Adrenal gland (tissue), 19 donors: ENCODE data around the gene IL4R. TPM values are rescaled to one million over a fixed set of nuclear protein-coding genes. Genes with fewer than 3 reads are reported as not detected.
A peak's percentile ranks its signal among the peaks of the same experiment; 100 is the strongest.

Experiments
- DNase-seq, 7 donors: peaks; one replicate each; pipeline ENCODE4 v3.0.0-alpha.2; 2019 to 2020
- H3K27ac ChIP-seq, 5 donors: fragments of 200-600 bp; sonication (generic) in 4 of 5; 1 replicate in 3 of 5; 2 replicates in 2 of 5; pipeline versions ENCODE4 v1.5.1 to v1.8.0; 2016 to 2020; ENCODE audit warnings: mild to moderate bottlenecking in 1 of 5
- H3K27me3 ChIP-seq: fragments of 200-600 bp; 2 replicates; pipeline ENCODE4 v1.8.0; 2021
- H3K36me3 ChIP-seq, 2 donors: fragments of 200-600 bp; replicated peaks in 1 of 2; 1 replicate in 1 of 2; 2 replicates in 1 of 2; pipeline versions ENCODE4 v1.5.1 to v1.8.0; 2018 to 2022
- H3K4me1 ChIP-seq, 2 donors: fragments of 200-600 bp; replicated peaks in 1 of 2; 1 replicate in 1 of 2; 2 replicates in 1 of 2; pipeline versions ENCODE4 v1.5.1 to v1.8.0; 2018 to 2021
- H3K4me3 ChIP-seq, 4 donors: fragments of 200-600 bp; sonication (generic) in 3 of 4; one replicate each; pipeline ENCODE4 v1.5.1; 2016 to 2018
- H3K9me3 ChIP-seq, 3 donors: fragments of 200-600 bp; sonication (generic) in 1 of 3; replicated peaks in 1 of 3; 1 replicate in 2 of 3; 2 replicates in 1 of 3; pipeline versions ENCODE4 v1.5.1 to v1.8.0; 2016 to 2021
- POLR2A ChIP-seq, 2 donors: fragments of 450-650 bp; IDR thresholded peaks; one replicate each; pipeline ENCODE4 v1.6.1; 2017; ENCODE audit warnings: antibody characterized with exemption in 2 of 2, mild to moderate bottlenecking in 2 of 2, moderate library complexity in 1 of 2
- WGBS, 4 donors: extraction: QIAGEN DNeasy Blood & Tissue Kit in 2 of 4; methylation state at CpG; one replicate each; pipeline versions ENCODE4 v1.1.5 to v1.1.7; 2013 to 2017; 5-methylcytosine and 5-hydroxymethylcytosine counted together
- intact Hi-C, 2 donors: fragments of 100-400 bp; cut with DNase I; formaldehyde crosslinking; loops; one replicate each; pipeline versions ENCODE4 v1.14.1 to v1.15.0; 2022 to 2023
- long read RNA-seq, 10 donors: library from polyadenylated mRNA in 3 of 10; unstranded in 2 of 10; stranded (forward) in 1 of 10; transcript quantifications; one replicate each; pipeline ENCODE4 v2.0.0 and lab custom pipeline, GENCODE V29; 2021 to 2026
- polyA plus RNA-seq, 3 donors: library from polyadenylated mRNA; stranded (reverse); fragments of 200-250 nt in 2 of 3; fragments of 350-450 nt in 1 of 3; fragmentation: Illumina TruSeq in 1 of 3; extraction: RNeasy Lipid Tissue Mini Kit (QIAGEN cat#74804) in 1 of 3; gene quantifications; one replicate each; pipeline ENCODE4 v1.2.3, GENCODE V29; 2013 to 2014
- total RNA-seq, 9 donors: library from RNA; depleted of rRNA in 4 of 9; stranded (reverse); fragments of >200 nt in 4 of 9; fragments of 120-200 nt in 1 of 9; fragmentation: NEBNext Ultra II Directional in 1 of 9; extraction: Animal tissue kit (Norgen Biotek cat#: 25700) in 1 of 9; gene quantifications; one replicate each; pipeline versions ENCODE4 v1.1.0 to v1.2.4, GENCODE V29; 2013 to 2023
- TF ChIP-seq, protein P1 (sequence below), 6 experiments: fragments of 450-650 bp in 4 of 6; fragments of 200-600 bp in 2 of 6; sonication (generic) in 1 of 6; IDR thresholded peaks; 1 replicate in 5 of 6; 2 replicates in 1 of 6; pipeline versions ENCODE4 v1.5.1 to v1.8.0; 2016 to 2021; ENCODE audit warnings: antibody characterized with exemption in 6 of 6, mild to moderate bottlenecking in 2 of 6, moderate library complexity in 1 of 6
- donor health status: healthy with polysubstance abuse.
- donor health status: Bipolar disorder and iron deficiency.
- donor health status: DM: yes; HTN: yes; CAD: no.
- donor health status: DM: no; HTN: no; CAD: no.
- donor health status: DM: no; HTN: no; CAD: no.
- donor health status: DM: yes; HTN: yes; CAD: no.

Gene IL4R
- total RNA-seq (100 to 1,000 TPM in 3 of 9 donors, 10 to 100 TPM in 5, 1 to 10 TPM in 1; 3.1 to 142 (median 60.5) TPM), polyA plus RNA-seq (10 to 100 TPM; 25.6 to 46.7 (median 46.6) TPM)
- long read RNA-seq, donor 1: 0 reads
- long read RNA-seq, donor 2, partial matches to known transcripts: 0 of 1 reads
- long read RNA-seq, donor 2, other reads (novel, unspliced or antisense): 0 of 1 reads
- long read RNA-seq, donor 3, partial matches to known transcripts: 0 of 1 reads
- long read RNA-seq, donor 3, other reads (novel, unspliced or antisense): 0 of 1 reads
- long read RNA-seq, donor 4, partial matches to known transcripts: 0 of 11 reads
- long read RNA-seq, donor 4, other reads (novel, unspliced or antisense): 10 of 11 reads
- long read RNA-seq, donor 5, transcript IL4R-203 (10 exons, 3,539 nt): minor isoform, 18 of 150 reads
- long read RNA-seq, donor 5, transcript IL4R-202 (11 exons, 3,685 nt): major isoform, 51 of 150 reads
- long read RNA-seq, donor 5, partial matches to known transcripts: 18 of 150 reads
- long read RNA-seq, donor 5, other reads (novel, unspliced or antisense): 63 of 150 reads
- long read RNA-seq, donor 6, partial matches to known transcripts: 1 of 5 reads
- long read RNA-seq, donor 6, other reads (novel, unspliced or antisense): 4 of 5 reads
- long read RNA-seq, donor 7: 0 reads
- long read RNA-seq, donor 8, partial matches to known transcripts: 0 of 2 reads
- long read RNA-seq, donor 8, other reads (novel, unspliced or antisense): 0 of 2 reads
- long read RNA-seq, donor 9: 0 reads
- long read RNA-seq, donor 10: 0 reads

DNA sequence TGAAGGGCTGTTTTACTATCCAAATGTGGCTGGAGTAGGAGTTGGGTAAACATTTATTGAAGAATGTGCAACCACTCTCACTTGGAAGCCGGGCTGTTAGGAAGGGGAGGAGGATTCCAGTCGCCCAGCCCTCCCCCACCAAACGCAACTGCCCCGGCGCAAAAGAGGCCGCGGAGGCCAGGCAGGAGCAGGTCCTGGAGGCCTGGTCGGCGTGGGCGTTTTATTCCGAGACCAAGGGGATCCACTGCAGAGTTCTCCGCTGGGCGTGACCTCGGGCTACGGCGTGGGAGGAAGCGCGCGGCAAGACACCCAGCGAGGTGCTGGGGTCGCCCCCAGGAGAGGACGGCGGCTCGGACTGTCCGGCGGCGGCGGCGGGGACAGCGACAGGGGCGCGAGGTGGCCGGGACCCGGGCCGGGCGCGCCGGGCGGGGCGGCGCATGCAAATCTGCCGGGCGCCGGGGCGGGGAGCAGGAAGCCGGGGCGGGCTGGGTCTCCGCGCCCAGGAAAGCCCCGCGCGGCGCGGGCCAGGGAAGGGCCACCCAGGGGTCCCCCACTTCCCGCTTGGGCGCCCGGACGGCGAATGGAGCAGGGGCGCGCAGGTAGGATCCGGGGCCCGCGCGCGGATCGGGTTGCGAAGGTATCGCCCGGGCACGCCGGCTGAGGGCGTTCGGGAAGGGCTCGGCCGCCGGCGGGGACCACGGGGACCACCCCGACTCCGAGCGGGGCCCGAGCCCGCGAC, at the start of gene IL4R:
IL4R (plus strand) TSS at position 553 of the 739 bp plus-strand sequence. CDS start 26,230 bp downstream, outside the sequence.
- H3K9me3 ChIP-seq: no peaks in the 10 kb centered on the region
- TF ChIP-seq, protein P1, sequence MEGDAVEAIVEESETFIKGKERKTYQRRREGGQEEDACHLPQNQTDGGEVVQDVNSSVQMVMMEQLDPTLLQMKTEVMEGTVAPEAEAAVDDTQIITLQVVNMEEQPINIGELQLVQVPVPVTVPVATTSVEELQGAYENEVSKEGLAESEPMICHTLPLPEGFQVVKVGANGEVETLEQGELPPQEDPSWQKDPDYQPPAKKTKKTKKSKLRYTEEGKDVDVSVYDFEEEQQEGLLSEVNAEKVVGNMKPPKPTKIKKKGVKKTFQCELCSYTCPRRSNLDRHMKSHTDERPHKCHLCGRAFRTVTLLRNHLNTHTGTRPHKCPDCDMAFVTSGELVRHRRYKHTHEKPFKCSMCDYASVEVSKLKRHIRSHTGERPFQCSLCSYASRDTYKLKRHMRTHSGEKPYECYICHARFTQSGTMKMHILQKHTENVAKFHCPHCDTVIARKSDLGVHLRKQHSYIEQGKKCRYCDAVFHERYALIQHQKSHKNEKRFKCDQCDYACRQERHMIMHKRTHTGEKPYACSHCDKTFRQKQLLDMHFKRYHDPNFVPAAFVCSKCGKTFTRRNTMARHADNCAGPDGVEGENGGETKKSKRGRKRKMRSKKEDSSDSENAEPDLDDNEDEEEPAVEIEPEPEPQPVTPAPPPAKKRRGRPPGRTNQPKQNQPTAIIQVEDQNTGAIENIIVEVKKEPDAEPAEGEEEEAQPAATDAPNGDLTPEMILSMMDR (IDR thresholded peaks at IDR 0.05): no peak
- TF ChIP-seq POLR2A (IDR thresholded peaks at IDR 0.05): peak in 1 of 2 donors; percentile 69
- H3K27me3 ChIP-seq: no peaks in the 10 kb centered on the region
- 0 to 1% (median 0%) methylated on average over 7 to 85 of the region's 85 CpGs for WGBS, 4 donors
- H3K36me3 ChIP-seq: no peaks in the 10 kb centered on the region
- intact Hi-C loops: loop anchor here in 1 of 2 donors (10.0 kb wide), 1 partner anchor 79 kb away; no protein-coding TSS in a partner anchor
- peaks cover 39 to 43% of the 10 kb centered on the region in 2 donors for H3K4me1 ChIP-seq
- peak within 1 kb of the TSS; percentile 39 to 79 (median 56) for H3K4me3 ChIP-seq
- peak within 1 kb of the TSS; percentile 82 to 95 (median 90) for H3K27ac ChIP-seq
- DNase-seq: peak in 6 of 7 donors; percentile 77 to 88 (median 84)

DNA sequence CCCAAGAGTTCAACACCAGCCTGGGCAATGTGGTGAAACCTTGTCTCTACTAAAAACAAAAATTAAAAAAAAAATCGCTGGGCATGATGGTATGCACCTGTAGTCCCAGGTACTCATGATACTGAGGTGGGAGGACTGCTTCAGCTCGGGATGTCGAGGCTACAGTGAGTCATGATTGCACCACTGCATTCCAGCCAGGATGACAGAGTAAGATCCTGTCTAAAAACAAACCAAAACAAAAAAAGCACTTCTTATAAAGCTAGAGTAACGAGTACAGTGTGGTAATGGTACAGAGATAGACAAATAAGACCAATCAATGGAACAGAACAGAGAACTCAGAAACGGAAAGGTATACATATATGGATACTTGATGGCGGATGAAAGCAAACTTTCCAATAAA, 49.6 kb upstream of the IL4R start:
- no peak overlapping the region for H3K4me3 ChIP-seq
- intact Hi-C loops: loop anchor here in 1 of 2 donors (5.0 kb wide), 1 partner anchor 53 kb away; no protein-coding TSS in a partner anchor
- peak; percentile 20 to 83 (median 73) for DNase-seq
- H3K27me3 ChIP-seq: no peaks in the 10 kb centered on the region
- H3K27ac ChIP-seq: peak overlapping the region in 2 of 5 donors; percentile 21 to 25
- TF ChIP-seq, protein P1 (IDR thresholded peaks at IDR 0.05): no peak
- no peak for TF ChIP-seq POLR2A (IDR thresholded peaks at IDR 0.05)
- no peaks in the 10 kb centered on the region for H3K36me3 ChIP-seq
- WGBS, 4 donors: 52 to 62% (median 55%) methylated on average over 6 of the region's 6 CpGs
- H3K4me1 ChIP-seq: peaks cover 3 to 36% of the 10 kb centered on the region in 2 donors
- H3K9me3 ChIP-seq: no peaks in the 10 kb centered on the region

DNA sequence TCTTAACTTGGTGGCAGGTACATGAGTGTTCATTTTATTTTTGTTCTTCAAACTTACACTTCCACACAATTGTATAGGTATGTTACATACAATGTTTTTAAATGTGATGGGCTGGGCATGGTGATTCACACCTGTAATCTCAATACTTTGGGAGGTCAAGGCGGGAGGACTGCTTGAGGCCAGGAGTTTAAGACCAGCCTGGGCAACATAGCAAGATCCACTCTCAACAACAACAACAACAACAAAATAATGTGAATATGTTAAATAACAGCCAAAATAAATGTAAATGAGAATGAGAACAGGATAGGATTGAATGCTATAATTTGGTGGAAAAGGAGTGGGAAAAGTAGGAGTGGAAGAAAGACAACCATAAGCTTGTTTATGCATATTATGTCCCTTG, 47.8 kb upstream of the IL4R start:
- intact Hi-C loops: no loop called here
- Histone ChIP-seq H3K9me3 (no peaks in the 10 kb centered on the region), H3K36me3 (no peaks in the 10 kb centered on the region), H3K4me1 (peaks cover 5 to 40% of the 10 kb centered on the region in 2 donors), H3K4me3 (no peak overlapping the region), H3K27ac (no peak overlapping the region), H3K27me3 (no peaks in the 10 kb centered on the region)
- WGBS, 4 donors: 87 to 98% (median 97%) methylated on average over 1 of the region's 1 CpG
- TF ChIP-seq, protein P1 (IDR thresholded peaks at IDR 0.05): no peak
- no peak for TF ChIP-seq POLR2A (IDR thresholded peaks at IDR 0.05)
- DNase-seq: peak in 1 of 7 donors; percentile 4
